Astrocyte of the cerebellum (primary cell): ENCODE measurements around the gene SV2C.
"Not testable (repeated sequence)": the region's sequence is repeated elsewhere in the genome, so short reads cannot be mapped to it uniquely, and the experiment has no call there.

Experiments used
- DNase-seq: peaks from one replicate; pipeline ENCODE4 v3.0.0-alpha.2; 2011; ENCODE audit warnings: low read depth
- H3K4me3 ChIP-seq: 2 replicates; pipeline ENCODE4 v1.5.1; 2011; ENCODE audit warnings: mild to moderate bottlenecking, low read depth, low read length, moderate library complexity
- CTCF ChIP-seq: IDR thresholded peaks from 2 replicates; pipeline ENCODE4 v1.5.1; 2012; ENCODE audit warnings: low read length, low read depth, moderate library complexity, mild to moderate bottlenecking; ENCODE audit errors: missing control alignments
- in situ Hi-C: cut with HindIII; loops from 2 replicates; pipeline ENCODE4 v1.10.0; 2017; ENCODE audit warnings: low sequenced_read_pairs

Gene SV2C

GRCh38 chr5:76303921-76304320 is 220.7 kb downstream of the SV2C start:
- no peak for DNase-seq
- in situ Hi-C loops: no loop called here
- no peak for TF ChIP-seq CTCF
- no peak overlapping the region for H3K4me3 ChIP-seq

GRCh38 chr5:76305269-76305668 is 222.1 kb downstream of the SV2C start:
- no peak for TF ChIP-seq CTCF
- no peak for DNase-seq
- H3K4me3 ChIP-seq: no peak overlapping the region
- in situ Hi-C loops: no loop called here

- no peak overlapping the region for H3K4me3 ChIP-seq
- in situ Hi-C loops: no loop called here
- no peak for TF ChIP-seq CTCF
These were observed 222.6 kb downstream of the SV2C start for GRCh38 chr5:76305775-76306174.

GRCh38 chr5:76310208-76310607 is 227.0 kb downstream of the SV2C start:
- TF ChIP-seq CTCF: no peak
- DNase-seq: no peak
- H3K4me3 ChIP-seq: no peak overlapping the region
- in situ Hi-C loops: no loop called here

More at GRCh38 chr5:76305775-76306174, 222.6 kb downstream of the SV2C start:
- DNase-seq: no peak

- no peak overlapping the region for H3K4me3 ChIP-seq
- DNase-seq: no peak
- in situ Hi-C loops: no loop called here
- TF ChIP-seq CTCF: no peak
These were observed 229.6 kb downstream of the SV2C start for GRCh38 chr5:76312783-76313182.

- H3K4me3 ChIP-seq: no peak overlapping the region
- TF ChIP-seq CTCF: no peak
- in situ Hi-C loops: no loop called here
- DNase-seq: no peak
These were observed 231.5 kb downstream of the SV2C start for GRCh38 chr5:76314643-76315042.

- no peak for TF ChIP-seq CTCF
- in situ Hi-C loops: no loop called here
- no peak overlapping the region for H3K4me3 ChIP-seq
- DNase-seq: no peak
These were observed 236.5 kb downstream of the SV2C start for GRCh38 chr5:76319673-76320072.

GRCh38 chr5:76323494-76323893 is 240.3 kb downstream of the SV2C start:
- in situ Hi-C loops: not testable (repeated sequence)

More at GRCh38 chr5:76323494-76323893, 240.3 kb downstream of the SV2C start:
- H3K4me3 ChIP-seq, DNase-seq: not testable (repeated sequence)
